ENCODE data around the gene SPATA18.

The SPATA18 gene

GRCh38 chr4:52038103-52038912 lies 12.8 kb upstream of the SPATA18 start, which contains the start of gene SGCB:
SGCB (minus strand) TSS chr4:52038299; CDS start chr4:52038259, 40 bp downstream.
- H3K4me1 ChIP-seq, result peaks cover 18 to 27% (median 22%) of the 10 kb centered on the region in 10 experiments
- H3K9ac ChIP-seq, result peak within 1 kb of the TSS; percentile 71 to 89 (median 82)
- TF ChIP-seq Cebpa-rat (IDR thresholded peaks at IDR 0.05), result no peak
- H3K4me3 ChIP-seq, result peak within 1 kb of the TSS; percentile 61 to 80 (median 74)
- H4K20me1 ChIP-seq, result peaks cover 0 to 5% (median 0%) of the 10 kb centered on the region in 11 experiments; a peak in 1 of 22 replicates
- H3K9me3 ChIP-seq (replicated peaks in 1 of 11), result no peaks in the 10 kb centered on the region
- peak within 1 kb of the TSS in 10 of 11 experiments; percentile 67 to 85 (median 78); a peak in 21 of 22 replicates for H3K27ac ChIP-seq
- H3K36me3 ChIP-seq, result peaks cover 0 to 5% (median 0%) of the 10 kb centered on the region in 11 experiments; a peak in 3 of 22 replicates
- peak within 1 kb of the TSS; percentile 75 to 90 (median 85) for H3K4me2 ChIP-seq
- no peaks in the 10 kb centered on the region for H3K27me3 ChIP-seq

- H3K4me3 ChIP-seq, result no peak overlapping the region
- H3K9me3 ChIP-seq (replicated peaks in 1 of 11), result peaks cover 0 to 8% (median 5%) of the 10 kb centered on the region in 11 experiments; a peak in 8 of 22 replicates
- no peaks in the 10 kb centered on the region for H3K36me3 ChIP-seq
- no peaks in the 10 kb centered on the region for H4K20me1 ChIP-seq
- no peak overlapping the region for H3K27ac ChIP-seq
- no peak overlapping the region for H3K4me2 ChIP-seq
- H3K27me3 ChIP-seq, result no peaks in the 10 kb centered on the region
- H3K4me1 ChIP-seq, result peaks cover 0 to 6% (median 0%) of the 10 kb centered on the region in 10 experiments; a peak in 2 of 20 replicates
- no peak for TF ChIP-seq Cebpa-rat (IDR thresholded peaks at IDR 0.05)
- H3K9ac ChIP-seq, result no peak overlapping the region
Observed at GRCh38 chr4:52045028-52045427, 6.1 kb upstream of the SPATA18 start.

- Histone ChIP-seq H3K9ac (no peak overlapping the region), H3K4me1 (peaks cover 0 to 29% (median 0%) of the 10 kb centered on the region in 10 experiments; a peak in 7 of 20 replicates), H3K36me3 (peaks cover 0 to 4% (median 0%) of the 10 kb centered on the region in 11 experiments; a peak in 1 of 22 replicates), H3K27me3 (no peaks in the 10 kb centered on the region), H3K9me3 (replicated peaks in 1 of 11) (peaks cover 15 to 27% (median 19%) of the 10 kb centered on the region in 11 experiments), H3K4me2 (peak overlapping the region in 2 of 11 experiments; percentile 15 to 36; a peak in 2 of 22 replicates), H3K4me3 (no peak overlapping the region), H3K27ac (no peak overlapping the region), H4K20me1 (no peaks in the 10 kb centered on the region)
- TF ChIP-seq Cebpa-rat (IDR thresholded peaks at IDR 0.05), result no peak
Observed at GRCh38 chr4:52049266-52049665, 1.8 kb upstream of the SPATA18 start.

- H3K9ac ChIP-seq, result no peak overlapping the region
- no peaks in the 10 kb centered on the region for H4K20me1 ChIP-seq
- peak overlapping the region in 5 of 11 experiments; percentile 19 to 64 (median 49); a peak in 8 of 22 replicates for H3K4me2 ChIP-seq
- H3K4me1 ChIP-seq, result peaks cover 0 to 35% (median 0%) of the 10 kb centered on the region in 10 experiments; a peak in 7 of 20 replicates
- H3K27ac ChIP-seq, result peak overlapping the region in 3 of 11 experiments; percentile 21 to 51 (median 43); a peak in 3 of 22 replicates
- peaks cover 15 to 27% (median 19%) of the 10 kb centered on the region in 11 experiments for H3K9me3 ChIP-seq (replicated peaks in 1 of 11)
- H3K27me3 ChIP-seq, result no peaks in the 10 kb centered on the region
- H3K4me3 ChIP-seq, result no peak overlapping the region
- peaks cover 0 to 4% (median 0%) of the 10 kb centered on the region in 11 experiments; a peak in 1 of 22 replicates for H3K36me3 ChIP-seq
- no peak for TF ChIP-seq Cebpa-rat (IDR thresholded peaks at IDR 0.05)
Observed at GRCh38 chr4:52051615-52052474, 741 bp downstream of the SPATA18 start.

- H3K4me2 ChIP-seq, result peak overlapping the region in 5 of 11 experiments; percentile 19 to 64 (median 49); a peak in 8 of 22 replicates
- no peak overlapping the region for H3K9ac ChIP-seq
Observed at GRCh38 chr4:52052475-52052780, 1.3 kb downstream of the SPATA18 start.

GRCh38 chr4:52054254-52054653 lies 3.1 kb downstream of the SPATA18 start:
- Histone ChIP-seq H3K27me3 (no peaks in the 10 kb centered on the region), H3K9ac (no peak overlapping the region), H3K36me3 (peaks cover 0 to 4% (median 0%) of the 10 kb centered on the region in 11 experiments; a peak in 1 of 22 replicates), H3K9me3 (replicated peaks in 1 of 11) (peaks cover 14 to 20% (median 16%) of the 10 kb centered on the region in 11 experiments), H4K20me1 (no peaks in the 10 kb centered on the region), H3K4me1 (peaks cover 0 to 55% (median 9%) of the 10 kb centered on the region in 10 experiments; a peak in 14 of 20 replicates), H3K27ac (no peak overlapping the region), H3K4me3 (no peak overlapping the region), H3K4me2 (no peak overlapping the region)
- no peak for TF ChIP-seq Cebpa-rat (IDR thresholded peaks at IDR 0.05)

More at GRCh38 chr4:52052475-52052780, 1.3 kb downstream of the SPATA18 start:
- TF ChIP-seq Cebpa-rat (IDR thresholded peaks at IDR 0.05), result no peak
- Histone ChIP-seq H3K9me3 (replicated peaks in 1 of 11) (peaks cover 15 to 27% (median 19%) of the 10 kb centered on the region in 11 experiments), H3K27ac (peak overlapping the region in 3 of 11 experiments; percentile 43 to 51 (median 45); a peak in 6 of 22 replicates), H3K4me1 (peaks cover 0 to 41% (median 0%) of the 10 kb centered on the region in 10 experiments; a peak in 9 of 20 replicates), H3K4me3 (no peak overlapping the region), H4K20me1 (no peaks in the 10 kb centered on the region), H3K36me3 (peaks cover 0 to 4% (median 0%) of the 10 kb centered on the region in 11 experiments; a peak in 1 of 22 replicates), H3K27me3 (no peaks in the 10 kb centered on the region)

- H3K9ac ChIP-seq, result no peak overlapping the region
- TF ChIP-seq Cebpa-rat (IDR thresholded peaks at IDR 0.05), result no peak
- no peak overlapping the region for H3K4me3 ChIP-seq
- peak overlapping the region in 4 of 11 experiments; percentile 37 to 82 (median 56); a peak in 7 of 22 replicates for H3K4me2 ChIP-seq
- H4K20me1 ChIP-seq, result no peaks in the 10 kb centered on the region
- H3K4me1 ChIP-seq, result peaks cover 0 to 58% (median 15%) of the 10 kb centered on the region in 10 experiments; a peak in 14 of 20 replicates
- H3K36me3 ChIP-seq, result no peaks in the 10 kb centered on the region
- peaks cover 0 to 3% (median under 1%) of the 10 kb centered on the region in 11 experiments; a peak in 13 of 22 replicates for H3K9me3 ChIP-seq (replicated peaks in 1 of 11)
- H3K27ac ChIP-seq, result 0 out of 22 replicates have a peak overlapping the region, but pooled peaks of 1 of the 11 experiments have one; percentile 23
- no peaks in the 10 kb centered on the region for H3K27me3 ChIP-seq
Observed at GRCh38 chr4:52057196-52057595, 6.1 kb downstream of the SPATA18 start.

- H3K4me2 ChIP-seq, result peak overlapping the region in 5 of 11 experiments; percentile 68 to 82 (median 77); a peak in 10 of 22 replicates
- no peak overlapping the region for H3K4me3 ChIP-seq
- H3K9ac ChIP-seq, result no peak overlapping the region
- no peak for TF ChIP-seq Cebpa-rat (IDR thresholded peaks at IDR 0.05)
- H3K27me3 ChIP-seq, result no peaks in the 10 kb centered on the region
- no peaks in the 10 kb centered on the region for H3K36me3 ChIP-seq
- peak overlapping the region in 6 of 11 experiments; percentile 3 to 71 (median 46); a peak in 8 of 22 replicates for H3K27ac ChIP-seq
- peaks cover 0 to 48% (median 15%) of the 10 kb centered on the region in 10 experiments; a peak in 14 of 20 replicates for H3K4me1 ChIP-seq
- no peaks in the 10 kb centered on the region for H4K20me1 ChIP-seq
- no peaks in the 10 kb centered on the region for H3K9me3 ChIP-seq (replicated peaks in 1 of 11)
Observed at GRCh38 chr4:52058275-52058674, 7.2 kb downstream of the SPATA18 start.
